Measurements from ENCODE around the gene VAMP1. TPM values are rescaled to one million over a fixed set of nuclear protein-coding genes. Genes with fewer than 3 reads are reported as not detected.

VAMP1 gene
- total and polyA plus RNA-seq, 2 of the 13 experiments (the other 11 are each of a cell fraction or from before 2014, with no cell fraction given): 2.5 to 7.4 TPM

GRCh38 chr12:6423267-6424007 is 47.0 kb downstream of the VAMP1 start (continued):
- TF ChIP-seq MYPOP (CRISPR knock-in tag; IDR thresholded peaks at IDR 0.05) (0 out of 2 replicates have a peak, but pooled peaks have one; percentile 30), PRDM4 (CRISPR knock-in tag; IDR thresholded peaks at IDR 0.05; ENCODE audit: borderline replicate concordance) (no peak), TARDBP (CRISPR knock-in tag; IDR thresholded peaks at IDR 0.05) (no peak), TP53 (CRISPR knock-in tag; conservative IDR thresholded peaks at IDR 0.05) (no peak), CENPT (CRISPR knock-in tag; IDR thresholded peaks at IDR 0.05; ENCODE audit: low read depth) (no peak), TMF1 (CRISPR knock-in tag; IDR thresholded peaks at IDR 0.05; ENCODE audit: low read depth) (no peak), NFYB (CRISPR knock-in tag; IDR thresholded peaks at IDR 0.05) (peak; percentile 24; the same call in 1 of the 2 replicates), TSC22D2 (CRISPR knock-in tag; IDR thresholded peaks at IDR 0.05; ENCODE audit: borderline replicate concordance) (no peak), ZNF614 (CRISPR knock-in tag; IDR thresholded peaks at IDR 0.05; ENCODE audit: borderline replicate concordance) (peak; percentile 47; the same call in 1 of the 2 replicates), KAT7 (CRISPR knock-in tag; IDR thresholded peaks at IDR 0.05; ENCODE audit: borderline replicate concordance) (no peak), RFX1 (IDR thresholded peaks at IDR 0.05) (no peak), HMGA1 (CRISPR knock-in tag; conservative IDR thresholded peaks at IDR 0.05) (no peak), ZNF713 (CRISPR knock-in tag; IDR thresholded peaks at IDR 0.05) (no peak), ZNF879 (CRISPR knock-in tag; IDR thresholded peaks at IDR 0.05) (no peak), ZNF274 (CRISPR knock-in tag; IDR thresholded peaks at IDR 0.05) (no peak), PHF8 (CRISPR knock-in tag; IDR thresholded peaks at IDR 0.05) (no peak; the same call in 1 of the 2 replicates), ZNF770 (CRISPR knock-in tag; IDR thresholded peaks at IDR 0.05) (no peak), GTF2F1 (IDR thresholded peaks at IDR 0.05; ENCODE audit: low read length) (no peak), YEATS4 (CRISPR knock-in tag; IDR thresholded peaks at IDR 0.05; ENCODE audit: borderline replicate concordance) (peak; percentile 33; the same call in 1 of the 2 replicates), IKZF1 (IDR thresholded peaks at IDR 0.05) (no peak), XBP1 (CRISPR knock-in tag; IDR thresholded peaks at IDR 0.05) (no peak), ZNF780A (CRISPR knock-in tag; IDR thresholded peaks at IDR 0.05) (no peak), SP4 (CRISPR knock-in tag; IDR thresholded peaks at IDR 0.05) (no peak)
- TF ChIP-seq, protein P1, sequence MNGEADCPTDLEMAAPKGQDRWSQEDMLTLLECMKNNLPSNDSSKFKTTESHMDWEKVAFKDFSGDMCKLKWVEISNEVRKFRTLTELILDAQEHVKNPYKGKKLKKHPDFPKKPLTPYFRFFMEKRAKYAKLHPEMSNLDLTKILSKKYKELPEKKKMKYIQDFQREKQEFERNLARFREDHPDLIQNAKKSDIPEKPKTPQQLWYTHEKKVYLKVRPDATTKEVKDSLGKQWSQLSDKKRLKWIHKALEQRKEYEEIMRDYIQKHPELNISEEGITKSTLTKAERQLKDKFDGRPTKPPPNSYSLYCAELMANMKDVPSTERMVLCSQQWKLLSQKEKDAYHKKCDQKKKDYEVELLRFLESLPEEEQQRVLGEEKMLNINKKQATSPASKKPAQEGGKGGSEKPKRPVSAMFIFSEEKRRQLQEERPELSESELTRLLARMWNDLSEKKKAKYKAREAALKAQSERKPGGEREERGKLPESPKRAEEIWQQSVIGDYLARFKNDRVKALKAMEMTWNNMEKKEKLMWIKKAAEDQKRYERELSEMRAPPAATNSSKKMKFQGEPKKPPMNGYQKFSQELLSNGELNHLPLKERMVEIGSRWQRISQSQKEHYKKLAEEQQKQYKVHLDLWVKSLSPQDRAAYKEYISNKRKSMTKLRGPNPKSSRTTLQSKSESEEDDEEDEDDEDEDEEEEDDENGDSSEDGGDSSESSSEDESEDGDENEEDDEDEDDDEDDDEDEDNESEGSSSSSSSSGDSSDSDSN (CRISPR knock-in tag; IDR thresholded peaks at IDR 0.05): 0 out of 2 replicates have a peak, but pooled peaks have one; percentile 31
